NCI-H2196 (cell line): ENCODE data around the gene GP9.
"Not testable (repeated sequence)": the region's sequence is repeated elsewhere in the genome, so short reads cannot be mapped to it uniquely, and the experiment has no call there.

Experiments
- DNase-seq: peaks from one replicate; lab custom pipeline; 2025; ENCODE audit not compliant: unreplicated experiment; lab: John Stamatoyannopoulos, UW

GP9 gene

DNA sequence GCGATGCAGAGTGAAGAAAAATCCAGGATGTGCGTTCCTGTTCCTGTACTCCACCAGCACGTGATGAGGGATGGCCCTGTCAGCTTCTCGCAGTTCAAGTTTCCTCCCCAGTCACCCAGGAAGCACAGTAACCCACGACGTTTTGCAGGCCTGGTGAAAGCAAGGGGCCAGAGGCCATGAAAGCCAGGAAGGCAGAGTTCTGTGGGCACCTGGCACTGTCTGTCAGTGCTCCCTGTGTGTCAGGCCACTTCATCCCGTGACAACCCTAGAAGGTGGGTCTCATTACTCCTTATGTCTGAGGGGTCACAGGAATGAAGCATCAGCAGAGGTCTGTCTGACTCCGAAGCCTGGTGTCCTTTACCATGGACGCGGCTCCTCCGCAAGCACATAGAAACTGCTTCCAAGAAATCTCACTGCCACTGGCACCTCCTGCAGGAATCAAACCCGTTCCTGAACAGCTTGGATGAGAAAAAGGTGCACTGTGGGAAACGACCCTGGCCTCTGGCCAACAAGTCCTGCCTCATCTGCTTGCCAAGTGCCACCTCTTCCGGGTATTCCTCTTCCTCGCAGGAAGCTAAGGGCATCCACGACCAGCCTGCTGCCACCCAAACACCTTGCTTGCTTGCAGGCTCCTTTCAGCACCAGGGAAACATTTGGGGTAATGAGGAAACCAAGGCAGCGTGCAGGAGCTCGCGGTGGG, 46.4 kb downstream of the GP9 start:
- DNase-seq, result no peak

DNA sequence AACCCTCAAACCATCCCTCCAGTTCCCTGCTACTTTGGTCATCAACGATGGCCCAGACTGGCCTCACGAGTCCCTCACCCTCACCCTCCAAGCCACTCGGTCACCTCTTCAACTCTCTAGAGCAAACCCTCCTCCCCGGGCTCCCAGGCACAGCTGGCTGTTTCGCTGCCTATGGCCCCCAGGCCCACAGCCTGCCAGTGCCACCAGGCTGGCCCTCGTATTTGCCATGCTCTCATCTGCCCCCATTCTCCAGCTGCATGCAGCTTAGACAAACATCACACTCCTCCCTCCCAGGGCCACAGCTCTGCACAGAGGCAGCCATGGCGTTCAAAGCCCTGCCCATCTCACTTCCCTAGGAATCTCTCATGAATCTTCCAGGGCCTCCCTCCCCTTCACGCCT, 47.2 kb downstream of the GP9 start:
- DNase-seq, result no peak

DNA sequence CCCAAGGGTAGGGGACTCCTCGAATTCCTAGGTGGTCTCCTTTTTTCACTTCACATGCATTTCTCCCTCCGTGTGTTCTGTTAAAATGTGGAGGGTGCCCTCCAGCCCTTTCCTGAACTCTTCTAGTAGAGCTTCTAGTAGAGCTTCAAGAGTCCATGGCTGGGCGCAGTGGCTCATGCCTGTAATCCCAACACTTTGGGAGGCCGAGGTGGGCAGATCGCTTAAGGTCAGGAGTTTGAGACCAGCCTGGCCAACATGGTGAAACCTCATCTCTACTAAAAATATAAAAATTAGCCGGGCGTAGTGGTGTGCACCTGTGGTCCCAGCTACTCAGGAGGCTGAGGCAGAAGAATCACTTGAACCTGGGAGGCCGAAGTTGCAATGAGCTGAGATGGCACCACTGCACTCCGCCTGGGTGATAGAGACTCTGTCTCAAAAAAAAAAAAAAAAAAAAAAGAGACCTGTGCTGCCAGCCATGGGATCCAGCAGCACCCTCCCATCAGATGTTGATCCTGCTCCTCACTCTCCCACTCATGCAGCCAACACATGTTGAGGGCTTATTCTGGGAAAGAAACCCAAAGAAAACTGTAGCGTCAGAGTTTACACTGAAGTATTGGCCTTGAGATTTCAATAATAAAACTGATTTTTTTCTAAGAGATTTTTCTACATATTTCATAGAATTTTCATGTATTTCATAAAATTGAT, 50.6 kb downstream of the GP9 start:
- not testable (repeated sequence) for DNase-seq
